ENCODE data around the gene ARHGAP10.
"Not testable (repeated sequence)": the region's sequence is repeated elsewhere in the genome, so short reads cannot be mapped to it uniquely, and the experiment has no call there.

ARHGAP10 gene

DNA sequence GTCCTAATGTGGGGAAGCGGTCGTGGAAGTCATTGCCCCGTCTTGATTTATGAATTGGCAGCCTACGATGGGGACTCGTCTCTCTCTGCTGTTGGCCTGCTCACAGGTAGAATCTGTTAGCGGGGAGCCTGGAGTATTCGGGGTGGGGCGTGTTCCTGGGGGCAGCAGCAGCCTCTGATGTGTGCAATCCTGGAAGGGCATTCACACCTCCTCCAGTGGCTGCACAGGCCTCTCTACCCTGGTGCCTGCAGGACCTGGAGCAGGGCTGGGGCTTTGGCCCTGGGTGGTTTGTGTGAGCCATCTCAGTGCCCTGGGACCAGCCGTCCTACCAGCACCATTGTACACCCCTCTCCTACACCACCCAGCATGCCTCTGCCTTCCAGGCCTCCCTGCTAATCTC is 340.9 kb downstream of the ARHGAP10 start:
- DNase-seq = no peak

DNA sequence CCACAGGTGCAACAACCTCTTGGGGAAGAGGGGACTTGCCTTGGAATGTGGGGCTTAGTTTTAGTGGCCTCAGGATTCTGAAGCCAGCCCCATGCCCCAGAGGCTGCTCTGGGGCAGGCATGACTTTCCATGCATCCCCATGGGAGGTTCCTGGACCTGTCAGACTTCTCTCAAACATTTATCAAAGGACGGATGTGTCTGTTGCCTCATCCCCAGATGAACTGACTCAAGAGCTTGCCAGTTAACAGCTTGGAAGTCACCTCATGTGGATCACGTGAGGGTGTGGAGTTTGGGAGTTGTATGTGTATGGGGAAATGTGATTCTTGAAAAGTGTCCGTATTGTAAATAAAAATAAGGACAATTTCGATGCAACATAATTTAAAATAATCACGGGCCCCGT is 341.5 kb downstream of the ARHGAP10 start:
- no peak for DNase-seq

DNA sequence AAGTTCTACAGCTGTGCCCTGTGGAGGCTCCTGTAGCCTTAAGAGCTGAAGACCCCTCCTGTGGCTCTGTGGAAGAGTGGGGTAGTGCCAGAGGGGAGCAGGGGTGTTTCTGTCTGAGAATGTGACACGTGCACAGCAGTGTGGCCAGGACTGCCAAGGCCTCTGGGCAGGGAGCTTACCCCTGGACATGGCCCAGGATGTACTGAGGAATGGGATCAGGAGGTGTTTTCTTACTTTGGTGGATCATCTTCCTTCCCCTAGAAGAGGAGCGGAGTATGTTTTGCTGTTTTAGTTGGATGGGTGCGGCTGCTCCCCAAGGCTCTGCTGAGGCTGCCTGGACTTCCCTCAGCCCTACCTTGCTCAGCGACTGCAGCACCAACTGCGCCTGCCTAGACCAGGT is 342.6 kb downstream of the ARHGAP10 start:
- DNase-seq = no peak

DNA sequence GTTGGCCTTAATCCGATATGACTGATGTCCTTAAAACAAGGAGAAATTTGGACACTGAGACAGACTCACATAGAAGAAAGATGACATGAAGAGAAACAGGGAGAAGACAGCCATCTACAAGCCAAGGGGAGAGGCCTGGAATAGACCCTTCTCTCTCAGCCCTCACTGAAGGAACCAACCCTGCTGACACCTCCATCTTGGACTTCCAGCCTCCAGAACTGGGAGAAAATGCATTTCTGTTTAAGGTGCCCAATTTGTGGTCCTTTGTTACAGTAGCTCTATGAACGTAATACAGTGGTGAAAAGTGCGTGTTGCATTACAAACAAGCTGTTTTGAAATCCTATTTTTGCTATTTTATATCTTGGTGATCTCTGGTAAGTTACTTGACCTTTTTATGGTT is 343.6 kb downstream of the ARHGAP10 start:
- DNase-seq = no peak

DNA sequence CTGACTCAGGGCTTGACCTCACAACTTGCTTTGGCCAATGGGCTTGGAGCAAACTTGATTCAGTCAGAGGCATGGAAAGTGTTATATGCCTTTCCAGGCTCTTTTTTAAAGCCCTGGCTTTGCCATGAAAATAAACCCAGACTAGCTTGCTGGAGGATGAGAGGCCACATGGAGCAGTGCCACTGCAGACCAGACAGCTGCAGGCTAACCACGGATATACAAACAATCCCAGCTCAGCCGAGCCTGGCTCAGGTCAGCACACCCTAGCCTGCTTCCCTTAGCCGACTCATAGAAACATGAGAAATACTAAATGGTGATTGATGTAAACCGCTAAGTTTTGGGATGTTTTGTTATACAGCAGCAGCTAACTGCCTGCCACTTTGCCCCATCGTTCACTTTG is 345.1 kb downstream of the ARHGAP10 start:
- DNase-seq = no peak

DNA sequence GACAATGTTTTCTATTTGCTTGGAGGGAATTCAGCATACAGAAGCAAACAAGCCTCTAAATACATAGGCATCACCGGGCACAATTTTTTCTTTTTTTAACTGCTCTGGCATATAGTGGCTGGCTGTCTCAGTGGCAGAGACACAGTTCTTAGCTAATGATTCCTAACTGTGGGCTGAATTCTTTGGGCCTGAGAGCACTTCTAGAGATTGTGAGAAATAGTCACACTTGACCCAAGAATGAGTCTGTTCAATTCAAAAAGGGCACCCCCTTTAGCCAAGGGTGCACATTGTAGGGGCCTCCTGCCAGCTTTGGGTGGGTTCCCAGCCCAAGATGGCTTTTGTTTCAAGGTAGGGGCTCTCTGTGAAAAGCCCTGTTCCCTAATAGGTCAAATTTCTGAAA is 345.7 kb downstream of the ARHGAP10 start:
- no peak for DNase-seq

DNA sequence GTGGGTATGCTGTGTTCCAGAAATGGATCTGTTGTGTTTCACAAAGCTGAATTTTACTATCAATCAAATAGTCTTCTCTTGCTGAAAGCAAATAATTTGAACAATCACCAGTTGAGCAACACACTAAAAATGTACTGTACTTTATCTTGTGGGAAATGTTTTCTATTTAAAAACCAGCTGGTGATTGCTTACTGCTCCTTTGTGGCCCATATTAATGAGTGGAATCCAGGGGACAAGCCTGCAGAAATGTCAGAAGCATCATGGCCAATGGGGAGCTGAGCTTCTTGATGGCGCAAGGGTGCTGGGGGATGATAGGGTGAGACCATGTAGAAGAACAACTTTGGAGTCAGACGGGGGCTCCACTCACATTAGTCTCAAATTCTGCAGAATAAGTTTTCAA is 346.2 kb downstream of the ARHGAP10 start:
- no peak for DNase-seq

DNA sequence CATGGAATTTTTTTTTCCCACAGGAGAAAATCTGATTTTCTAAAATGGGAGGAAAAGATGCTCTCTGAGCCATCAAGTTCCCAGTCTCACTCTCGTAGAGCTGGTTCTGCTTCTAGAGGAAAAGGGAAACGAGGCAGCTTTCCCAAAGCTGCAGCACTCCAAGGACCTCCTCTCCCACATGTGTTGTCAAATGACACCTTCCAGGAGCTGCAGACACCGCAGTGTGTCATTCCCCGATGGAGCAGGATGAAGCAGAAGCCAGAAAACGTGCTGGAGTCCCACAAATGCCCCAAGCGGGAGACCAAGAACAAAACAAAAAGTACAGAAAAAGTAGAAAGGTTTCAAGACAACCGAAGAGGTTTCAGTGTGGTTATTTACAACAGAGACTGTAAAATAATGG is 348.1 kb downstream of the ARHGAP10 start:
- no peak for DNase-seq

DNA sequence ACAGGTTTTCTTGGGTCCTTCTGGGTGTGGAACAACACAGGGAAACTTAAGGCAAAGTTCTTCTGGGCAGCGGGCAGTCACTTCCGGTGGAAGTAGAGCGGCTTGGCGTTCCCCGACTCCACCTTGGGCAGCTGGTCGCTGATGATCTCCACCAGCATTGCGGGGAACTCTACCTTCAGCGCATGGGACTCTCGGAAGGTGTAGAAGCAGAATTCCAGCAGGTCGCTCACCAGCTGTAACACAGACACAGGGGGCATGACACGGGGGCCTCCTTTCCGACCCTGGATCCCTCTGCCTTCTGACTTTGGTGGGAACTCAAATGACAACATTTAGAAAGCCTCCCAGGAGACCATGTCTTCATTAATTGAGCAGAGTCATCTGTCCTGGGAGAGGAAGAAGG is 349.4 kb downstream of the ARHGAP10 start:
- DNase-seq = no peak

DNA sequence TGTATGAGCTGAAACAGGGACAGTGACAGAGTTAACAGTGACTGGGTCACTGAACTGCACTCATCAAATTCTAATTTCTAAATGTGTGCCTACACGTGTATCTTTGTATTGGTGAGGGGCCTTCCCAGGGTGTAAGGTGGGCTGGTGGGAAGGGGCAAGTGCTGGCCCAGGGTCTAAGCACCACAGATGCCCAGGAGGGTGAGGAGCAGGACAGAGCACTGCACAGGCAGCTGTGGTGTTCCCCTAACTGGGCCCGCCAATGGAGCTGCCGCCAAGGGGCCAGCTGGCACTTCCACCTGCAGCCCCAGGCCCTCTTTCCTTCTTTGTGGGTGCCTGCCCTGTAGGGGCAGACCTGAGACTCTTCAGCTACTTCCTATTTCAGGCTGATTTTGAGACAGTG is 349.9 kb downstream of the ARHGAP10 start:
- no peak for DNase-seq

DNA sequence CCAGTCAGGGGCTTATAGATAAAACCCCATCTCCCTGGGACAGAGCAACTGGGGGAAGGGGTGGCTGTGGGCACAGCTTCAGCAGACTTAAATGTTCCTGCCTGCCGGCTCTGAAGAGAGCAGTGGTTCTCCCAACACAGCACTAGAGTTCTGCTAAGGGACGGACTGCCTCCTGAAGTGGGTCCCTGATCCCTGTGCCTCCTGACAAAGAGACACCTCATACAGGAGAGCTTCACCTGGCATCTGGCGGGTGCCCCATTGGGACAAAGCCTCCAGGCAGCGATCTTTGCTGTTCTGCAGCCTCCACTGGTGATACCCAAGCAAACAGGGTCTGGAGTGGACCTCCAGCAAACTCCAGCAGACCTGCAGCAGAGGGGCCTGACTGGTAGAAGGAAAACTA is 351.2 kb downstream of the ARHGAP10 start:
- DNase-seq = not testable (repeated sequence)

DNA sequence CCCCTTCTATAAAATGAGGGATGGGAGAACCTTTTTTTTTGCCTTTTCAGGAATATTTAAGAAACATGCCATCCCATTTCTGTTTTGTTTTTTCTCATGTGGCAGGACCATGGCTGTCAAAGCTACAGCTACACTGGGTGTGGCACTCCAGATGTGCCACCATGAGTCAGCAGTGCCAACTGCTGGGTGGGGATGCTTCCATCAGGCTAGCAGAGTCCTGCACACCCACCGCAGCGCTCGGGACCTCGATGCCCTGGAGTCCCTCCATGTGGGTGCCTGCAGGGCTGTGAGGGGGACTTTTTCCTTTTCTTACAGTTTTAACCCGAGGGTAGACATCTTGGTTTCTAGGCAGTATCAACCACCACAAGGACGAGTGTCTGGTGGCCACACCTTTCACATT is 357.7 kb downstream of the ARHGAP10 start:
- DNase-seq = no peak

DNA sequence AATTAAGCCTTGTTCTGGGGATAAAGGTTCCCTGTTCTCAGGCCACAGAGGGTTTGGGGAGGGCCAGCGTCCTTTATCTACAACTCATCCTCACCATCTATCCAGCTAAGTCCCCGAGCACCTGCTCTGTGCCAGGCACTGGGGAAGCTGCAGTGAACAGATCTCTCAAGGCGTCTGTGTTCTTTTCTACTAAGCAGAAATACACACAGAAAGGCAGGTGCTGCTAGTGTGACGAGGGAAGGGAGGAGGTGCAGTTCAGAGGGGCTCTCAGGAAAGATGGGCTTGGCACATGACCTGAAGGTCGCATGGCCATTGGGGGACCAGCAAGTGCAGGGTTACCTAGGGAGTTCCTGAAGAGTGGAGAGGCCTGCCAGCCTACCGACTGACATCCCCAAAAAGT is 358.1 kb downstream of the ARHGAP10 start:
- DNase-seq = no peak

DNA sequence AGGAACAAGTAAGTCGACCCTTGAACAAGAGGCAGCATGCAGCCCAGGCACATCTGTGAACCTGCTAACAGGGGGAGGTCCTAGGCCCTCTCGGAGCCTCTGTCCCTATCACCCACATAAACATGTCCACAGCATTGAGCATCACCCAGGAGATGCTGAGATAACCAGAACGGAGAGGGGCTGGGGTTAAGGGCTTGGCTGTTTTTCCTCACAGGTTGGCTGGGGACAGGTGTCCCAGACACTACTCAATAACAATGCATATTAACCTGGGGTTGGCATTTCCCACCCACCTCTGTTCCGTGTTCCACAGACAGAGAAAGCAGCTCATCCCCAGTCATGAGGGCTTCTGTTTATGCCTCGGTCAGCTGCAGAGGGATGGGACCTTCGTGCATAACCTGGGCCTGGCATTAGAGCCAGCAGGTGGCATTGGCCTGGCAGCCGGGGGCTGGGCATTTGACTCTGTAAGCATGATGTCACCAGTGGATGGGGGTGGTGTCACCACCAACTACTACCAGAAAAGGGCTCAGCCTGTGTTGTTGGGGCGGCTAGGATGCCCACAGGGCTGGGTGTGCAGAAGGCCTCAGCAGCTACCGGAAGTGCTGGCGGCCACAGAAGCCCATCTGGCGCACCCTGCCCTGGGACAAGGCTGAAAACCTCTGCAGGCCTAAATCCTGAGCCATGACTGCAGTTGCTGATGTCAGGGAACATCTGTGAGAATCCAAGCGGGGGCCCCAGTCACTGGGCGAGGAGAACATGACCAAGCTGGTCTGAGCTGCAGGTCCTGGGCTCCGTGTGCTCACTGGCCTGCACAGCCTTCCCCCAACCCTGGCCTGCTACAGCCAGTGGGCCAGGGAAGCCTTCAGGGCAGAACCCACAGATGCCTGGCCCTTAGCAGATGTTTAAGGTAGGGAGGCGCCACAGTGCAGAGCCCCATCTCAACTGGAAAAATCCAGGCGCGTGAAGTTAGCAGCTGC is 358.9 kb downstream of the ARHGAP10 start:
- DNase-seq = no peak

DNA sequence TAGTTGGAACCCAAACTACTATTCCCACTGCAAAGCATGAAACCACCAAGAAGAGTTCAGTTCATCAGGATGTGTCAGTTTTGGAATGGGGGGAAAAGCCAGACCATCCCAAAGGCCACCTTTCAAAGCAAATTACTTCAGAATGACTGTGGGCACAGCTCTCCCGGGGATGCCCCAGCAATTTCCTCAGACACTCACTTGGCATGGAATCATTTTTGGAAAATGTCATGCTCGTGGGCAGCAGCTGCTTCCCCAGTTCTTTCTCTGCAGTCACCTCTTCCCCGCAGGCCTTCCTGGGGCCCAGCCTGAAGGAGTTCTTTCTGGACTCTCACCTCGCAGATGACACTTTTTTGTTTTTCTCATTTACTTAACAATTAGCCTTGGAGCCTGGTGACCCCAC is 360.0 kb downstream of the ARHGAP10 start:
- no peak for DNase-seq

DNA sequence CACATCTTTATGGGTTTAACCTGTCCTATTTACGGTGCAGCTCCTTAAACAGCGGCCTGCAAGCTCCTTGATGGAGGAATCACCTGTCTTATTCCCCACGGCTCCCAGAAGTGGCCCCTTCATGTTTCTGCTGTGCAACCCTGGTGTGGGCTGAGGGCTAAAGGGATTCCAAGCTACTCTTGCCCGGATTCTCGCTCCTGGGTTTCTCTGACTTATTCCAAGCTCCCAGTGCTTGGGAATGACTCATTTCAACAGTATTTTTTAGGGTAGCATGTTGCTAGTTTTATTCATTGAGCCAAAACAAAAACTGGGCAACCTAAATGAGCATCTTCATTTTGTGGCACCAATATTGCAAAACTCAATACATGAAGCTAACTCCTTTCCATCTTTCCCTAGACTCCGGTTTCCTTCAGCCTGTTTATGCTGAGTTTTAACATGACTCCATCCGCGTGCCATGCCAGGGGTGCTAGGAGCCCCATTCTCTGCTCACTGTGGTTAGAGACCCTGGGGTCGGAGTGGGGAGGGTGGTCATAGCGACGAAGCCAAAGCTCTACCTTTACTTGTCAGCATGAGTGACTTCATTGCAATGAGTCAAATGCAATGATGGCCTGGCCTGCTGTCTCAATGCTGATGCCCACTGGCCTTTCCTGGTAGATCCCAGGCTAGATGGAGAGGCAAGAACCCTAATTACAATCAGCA is 360.6 kb downstream of the ARHGAP10 start:
- no peak for DNase-seq

DNA sequence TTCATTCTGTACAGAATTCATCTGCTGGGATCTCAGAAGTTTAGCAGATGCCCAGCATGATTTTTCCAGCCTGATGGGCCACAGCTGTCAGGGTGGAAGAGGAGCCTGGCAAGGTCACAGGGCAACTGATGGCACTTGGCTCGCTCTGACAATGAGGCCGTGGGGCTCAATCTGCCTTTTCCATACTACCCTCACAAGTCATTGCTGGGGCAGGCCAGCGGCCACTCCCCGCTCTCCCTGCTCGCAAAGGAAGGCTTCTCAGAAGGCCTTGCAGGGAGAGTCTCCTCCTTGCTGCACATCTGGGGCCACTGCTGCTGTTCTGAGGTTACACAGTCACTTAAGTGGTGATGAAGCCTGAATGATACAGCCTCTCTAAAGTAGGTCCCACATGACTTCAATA is 361.2 kb downstream of the ARHGAP10 start:
- no peak for DNase-seq

DNA sequence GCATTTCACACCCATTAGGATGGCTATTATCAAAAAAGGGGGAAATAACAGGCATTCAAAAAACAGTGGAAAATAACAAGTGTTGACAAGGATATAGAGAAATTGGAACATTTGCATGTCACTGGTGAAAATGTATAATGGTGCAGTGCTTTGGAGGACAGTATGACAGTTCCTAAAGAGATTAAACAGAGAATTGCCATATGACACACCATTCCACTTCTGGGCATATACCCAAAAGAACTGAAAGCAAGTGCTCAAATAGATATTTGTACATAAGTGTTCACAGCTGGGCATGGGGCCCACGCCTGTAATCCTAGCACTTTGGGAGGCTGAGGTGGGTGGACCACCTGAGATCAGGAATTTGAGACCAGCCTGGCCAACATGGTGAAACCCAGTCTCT is 362.3 kb downstream of the ARHGAP10 start:
- no peak for DNase-seq

DNA sequence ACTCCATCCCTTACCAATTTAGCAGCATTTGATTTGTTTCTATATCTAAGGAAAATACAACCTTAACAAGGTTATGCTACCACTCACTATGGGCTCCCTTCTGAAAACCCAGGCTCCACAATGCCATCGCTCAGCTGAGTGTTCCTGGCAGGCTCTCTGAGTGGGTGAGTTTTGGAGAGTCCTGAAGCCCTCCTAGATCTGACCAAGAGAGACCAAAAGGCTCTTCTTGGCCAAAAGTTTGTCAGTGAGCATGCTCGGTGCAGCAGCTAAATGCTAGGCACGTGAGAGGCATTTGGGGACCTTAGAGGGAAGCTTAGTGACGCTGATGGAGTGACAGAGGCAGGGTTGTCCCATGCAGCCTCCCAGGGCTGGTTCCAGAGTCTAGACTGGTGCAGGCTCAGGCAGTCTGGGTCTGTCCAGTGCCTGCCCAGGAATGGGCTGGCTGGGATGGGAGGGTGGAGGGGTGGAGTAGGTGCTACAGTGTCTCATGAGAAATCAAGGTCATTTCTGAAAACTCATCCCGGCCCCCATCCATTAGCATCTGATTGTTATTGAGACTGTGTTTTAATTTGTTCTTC is 363.5 kb downstream of the ARHGAP10 start:
- no peak for DNase-seq

DNA sequence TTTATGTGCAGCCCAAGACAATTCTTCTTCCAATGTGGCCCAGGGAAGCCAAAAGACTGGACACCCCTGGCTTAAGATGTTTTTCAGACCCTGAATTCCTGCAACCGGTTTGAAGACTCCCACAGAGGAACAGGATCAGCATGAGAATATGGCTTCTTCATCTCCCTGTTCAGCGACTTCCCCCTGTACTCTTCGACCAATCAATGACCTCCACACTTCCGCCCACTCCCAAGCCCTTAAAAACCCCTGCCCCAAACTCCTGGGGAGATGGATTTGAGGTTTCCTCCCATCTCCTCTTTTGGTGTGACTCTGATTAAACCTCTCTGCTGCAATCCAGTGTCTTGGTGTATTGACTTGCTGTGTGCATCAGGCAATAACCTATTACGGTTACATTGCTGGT is 365.9 kb downstream of the ARHGAP10 start:
- DNase-seq = no peak

DNA sequence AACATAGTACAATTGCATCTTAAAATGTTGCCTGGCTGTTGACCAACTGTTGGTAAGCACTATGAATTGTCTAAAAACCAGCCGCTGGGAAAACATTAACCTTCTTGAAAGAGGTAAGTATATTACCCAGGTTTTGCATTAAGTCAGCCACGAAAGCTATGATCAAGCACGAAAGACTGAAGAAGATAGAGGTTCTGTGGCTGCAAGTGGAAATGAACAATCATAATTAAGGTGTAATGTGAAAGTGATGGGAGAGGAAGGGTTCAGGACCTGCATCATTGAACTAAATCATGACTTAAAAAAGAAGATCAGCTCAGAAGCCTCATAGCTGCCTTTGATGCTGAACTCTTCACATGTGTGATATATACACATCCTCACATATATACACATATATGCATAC is 369.3 kb downstream of the ARHGAP10 start:
- DNase-seq = no peak

DNA sequence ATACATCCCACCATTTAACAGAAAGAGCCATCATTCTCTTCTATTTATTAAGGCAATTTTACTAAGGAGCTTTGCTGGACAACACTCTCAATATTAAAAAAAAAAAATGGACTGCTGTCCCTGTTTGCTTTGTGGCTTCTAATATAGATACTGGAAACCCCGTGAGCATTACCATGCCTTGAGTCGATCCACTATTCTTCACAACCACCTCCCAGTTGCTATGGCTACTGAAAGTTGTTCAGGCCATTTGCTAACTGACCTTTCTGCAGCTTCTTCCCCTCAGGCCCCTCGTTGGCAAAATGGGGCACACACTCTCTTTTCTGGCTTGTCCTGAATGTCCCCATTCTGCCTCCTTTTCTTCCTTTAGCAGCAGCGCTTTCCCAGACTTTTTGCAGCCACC is 369.9 kb downstream of the ARHGAP10 start:
- DNase-seq = no peak

DNA sequence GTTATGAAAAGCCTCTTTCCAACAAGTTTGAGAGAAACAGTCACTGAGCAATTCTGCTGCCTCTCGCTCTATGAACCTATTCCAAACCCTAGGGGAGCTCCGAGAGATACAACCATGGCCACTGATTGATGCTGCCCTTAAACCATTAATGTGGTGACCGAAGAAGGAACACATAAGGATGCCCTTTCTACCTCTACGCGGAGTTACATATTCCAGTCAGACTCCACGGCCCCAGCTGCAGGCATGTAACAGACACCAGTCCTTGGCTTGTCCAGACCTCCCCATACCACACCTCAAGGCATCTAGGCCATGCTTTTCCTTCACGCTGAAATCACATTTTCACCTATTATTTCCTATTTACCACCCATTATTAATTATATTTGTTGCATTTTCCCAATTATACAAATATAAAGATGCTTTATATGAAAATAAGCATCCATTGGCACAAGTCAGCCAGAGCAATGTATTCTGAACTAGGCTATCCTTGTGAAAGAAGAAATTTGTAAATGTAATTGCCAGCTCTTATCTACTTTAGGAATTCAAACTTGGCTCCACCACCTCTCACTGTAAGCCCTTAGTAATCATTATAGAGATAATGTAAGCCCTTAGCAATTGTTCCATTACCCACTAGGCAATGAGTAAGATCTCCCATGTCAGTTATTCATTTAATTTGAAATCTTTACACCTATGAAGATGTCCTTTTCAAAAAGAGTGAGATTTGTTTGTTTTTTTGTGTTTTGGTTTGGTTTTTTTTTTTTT is 371.9 kb downstream of the ARHGAP10 start:
- no peak for DNase-seq

Data from retina (tissue), 1 donor.